ENCODE data around the gene ANP32E.

DNA sequence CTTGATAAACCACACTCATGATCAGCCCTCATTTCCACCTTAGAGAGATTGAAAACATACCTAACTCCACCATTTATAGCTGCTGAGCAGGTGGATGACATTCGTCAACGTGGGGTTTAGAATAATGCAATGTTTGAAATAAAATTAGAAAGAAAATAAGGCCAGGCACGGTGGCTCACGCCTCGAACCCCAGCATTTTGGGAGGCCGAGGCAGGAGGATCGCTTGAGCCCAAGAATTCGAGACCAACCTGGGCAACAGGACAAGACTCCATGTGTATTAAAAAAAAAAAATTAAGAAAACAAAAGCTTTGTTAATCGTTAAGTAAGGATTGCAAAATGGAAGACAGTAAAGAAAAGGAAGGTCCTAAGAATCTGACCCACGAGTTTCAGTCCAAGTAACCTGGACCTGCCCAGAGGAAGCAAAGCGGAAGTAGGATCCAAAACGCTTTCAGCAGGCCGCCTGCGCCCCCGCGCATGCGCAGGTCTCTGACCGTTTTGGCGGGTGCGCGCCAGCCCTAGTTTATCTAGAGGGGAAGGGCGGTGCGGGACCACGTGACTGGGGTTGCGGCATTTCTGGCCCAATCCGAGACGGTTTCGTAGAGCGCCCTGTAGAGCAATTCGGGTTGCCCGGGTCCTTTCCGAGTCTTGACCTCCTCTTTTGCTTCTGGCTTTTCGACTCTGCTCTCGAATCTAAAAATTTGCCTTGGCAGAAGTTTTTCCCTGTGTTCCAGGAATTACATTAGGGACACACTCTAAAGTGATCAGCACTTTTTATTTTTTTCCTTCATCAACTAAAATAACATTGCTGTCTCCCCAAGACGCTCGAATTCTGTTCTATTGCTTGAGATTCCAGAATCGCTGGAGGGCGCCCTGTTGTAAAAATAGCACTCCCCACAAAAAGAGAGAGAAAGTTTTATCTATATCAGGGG is 22.5 kb downstream of the ANP32E start:
- TF ChIP-seq CTCF (IDR thresholded peaks at IDR 0.05), result peak; percentile 60
- peak; percentile 73; the same call in 1 of the 2 replicates for TF ChIP-seq POLR2AphosphoS5 (IDR thresholded peaks at IDR 0.05; ENCODE audit: low read depth, low read length)
- TF ChIP-seq NFIC (IDR thresholded peaks at IDR 0.05; ENCODE audit: borderline replicate concordance), result no peak; the same call in 1 of the 2 replicates
- TF ChIP-seq EP300 (IDR thresholded peaks at IDR 0.05; ENCODE audit: borderline replicate concordance in 1 of 2, low read depth in 1 of 2, low read length in 1 of 2), result no peak
- peak; percentile 83 for TF ChIP-seq ELF1 (IDR thresholded peaks at IDR 0.05)
- TF ChIP-seq, protein P1, sequence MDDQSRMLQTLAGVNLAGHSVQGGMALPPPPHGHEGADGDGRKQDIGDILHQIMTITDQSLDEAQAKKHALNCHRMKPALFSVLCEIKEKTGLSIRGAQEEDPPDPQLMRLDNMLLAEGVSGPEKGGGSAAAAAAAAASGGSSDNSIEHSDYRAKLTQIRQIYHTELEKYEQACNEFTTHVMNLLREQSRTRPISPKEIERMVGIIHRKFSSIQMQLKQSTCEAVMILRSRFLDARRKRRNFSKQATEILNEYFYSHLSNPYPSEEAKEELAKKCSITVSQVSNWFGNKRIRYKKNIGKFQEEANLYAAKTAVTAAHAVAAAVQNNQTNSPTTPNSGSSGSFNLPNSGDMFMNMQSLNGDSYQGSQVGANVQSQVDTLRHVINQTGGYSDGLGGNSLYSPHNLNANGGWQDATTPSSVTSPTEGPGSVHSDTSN (IDR thresholded peaks at IDR 0.05), result no peak
- peak; percentile 31; the same call in 1 of the 2 replicates for TF ChIP-seq RAD21 (IDR thresholded peaks at IDR 0.05; ENCODE audit: low read length)
- peak; percentile 92 for TF ChIP-seq RFX5 (IDR thresholded peaks at IDR 0.05; ENCODE audit: low read length)

Measured in SK-N-SH (cell line).